GM12878 (cell line): ENCODE data around the gene RAET1G.

Experiments
- EZH2 ChIP-seq: IDR thresholded peaks from 2 replicates; pipeline ENCODE4 v1.6.1; 2012; ENCODE audit warnings: low read depth, mild to moderate bottlenecking, control low read depth, inconsistent platforms, low read length, borderline replicate concordance; ENCODE audit not compliant: control insufficient read depth
- MXI1 ChIP-seq: fragments of 150-350 bp; IDR thresholded peaks from 2 replicates; pipeline ENCODE4 v1.6.1; 2011; ENCODE audit warnings: low read depth, mild to moderate bottlenecking, inconsistent platforms, low read length, improper control_type of control experiment
- TF ChIP-seq, protein P1 (sequence below), 3 experiments: IDR thresholded peaks in 2 of 3; conservative IDR thresholded peaks in 1 of 3; 2 replicates each; pipeline ENCODE4 v1.5.1; 2011; ENCODE audit warnings: low read depth in 3 of 3, low read length in 3 of 3, mild to moderate bottlenecking in 3 of 3, control low read depth in 2 of 3, moderate library complexity in 2 of 3, inconsistent platforms in 1 of 3, mixed read lengths in 1 of 3; ENCODE audit not compliant: control insufficient read depth in 2 of 3, insufficient read depth in 1 of 3; ENCODE audit errors: extremely low read depth in 1 of 3
- TF ChIP-seq, protein P2 (sequence below): IDR thresholded peaks from 2 replicates; pipeline ENCODE4 v1.6.1; 2012; ENCODE audit warnings: low read depth, low read length, improper control_type of control experiment

DNA sequence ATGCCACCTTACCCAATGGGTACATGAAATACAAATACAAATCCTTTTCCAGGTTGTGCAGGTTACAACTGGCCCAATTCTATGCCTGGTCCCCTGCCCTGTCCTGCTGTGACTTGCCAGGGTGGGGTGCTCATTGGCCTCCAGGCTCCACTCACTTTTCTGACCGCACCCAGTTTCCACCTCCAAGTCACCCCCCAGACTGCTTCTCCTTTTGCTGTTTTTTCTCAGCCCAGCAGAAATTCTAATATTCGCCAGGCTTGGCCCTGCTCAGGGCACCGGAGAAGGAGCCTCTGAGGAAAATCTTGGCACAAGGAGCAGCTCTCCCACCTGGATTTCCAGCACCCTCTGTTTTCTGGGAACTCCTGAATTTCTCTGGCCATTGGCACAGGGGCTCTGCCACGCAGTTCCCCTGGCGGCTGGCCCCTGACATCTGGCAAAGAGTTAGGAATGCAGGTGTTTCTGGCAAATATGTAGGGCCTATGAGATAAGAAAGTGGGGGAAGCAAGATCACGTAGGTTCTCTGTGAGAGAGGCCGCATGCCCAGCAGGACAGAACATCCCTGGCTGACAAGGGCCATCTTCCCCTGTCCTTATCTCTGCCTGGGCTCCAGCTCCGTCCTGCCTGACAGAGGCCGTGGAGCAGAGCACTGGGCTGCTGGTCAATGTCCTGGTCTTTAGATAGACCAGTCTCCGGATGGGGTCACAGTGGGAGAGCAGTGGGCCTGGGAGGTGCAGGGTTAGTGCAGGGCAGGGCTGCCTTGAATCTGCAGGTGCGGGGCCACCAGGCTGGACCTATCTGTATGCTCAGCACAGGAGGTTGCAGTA is 22.1 kb downstream of the RAET1G start:
- TF ChIP-seq, protein P1, sequence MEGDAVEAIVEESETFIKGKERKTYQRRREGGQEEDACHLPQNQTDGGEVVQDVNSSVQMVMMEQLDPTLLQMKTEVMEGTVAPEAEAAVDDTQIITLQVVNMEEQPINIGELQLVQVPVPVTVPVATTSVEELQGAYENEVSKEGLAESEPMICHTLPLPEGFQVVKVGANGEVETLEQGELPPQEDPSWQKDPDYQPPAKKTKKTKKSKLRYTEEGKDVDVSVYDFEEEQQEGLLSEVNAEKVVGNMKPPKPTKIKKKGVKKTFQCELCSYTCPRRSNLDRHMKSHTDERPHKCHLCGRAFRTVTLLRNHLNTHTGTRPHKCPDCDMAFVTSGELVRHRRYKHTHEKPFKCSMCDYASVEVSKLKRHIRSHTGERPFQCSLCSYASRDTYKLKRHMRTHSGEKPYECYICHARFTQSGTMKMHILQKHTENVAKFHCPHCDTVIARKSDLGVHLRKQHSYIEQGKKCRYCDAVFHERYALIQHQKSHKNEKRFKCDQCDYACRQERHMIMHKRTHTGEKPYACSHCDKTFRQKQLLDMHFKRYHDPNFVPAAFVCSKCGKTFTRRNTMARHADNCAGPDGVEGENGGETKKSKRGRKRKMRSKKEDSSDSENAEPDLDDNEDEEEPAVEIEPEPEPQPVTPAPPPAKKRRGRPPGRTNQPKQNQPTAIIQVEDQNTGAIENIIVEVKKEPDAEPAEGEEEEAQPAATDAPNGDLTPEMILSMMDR (IDR thresholded peaks at IDR 0.05 in 2 of 3, conservative IDR thresholded peaks at IDR 0.05 in 1 of 3; ENCODE audit: control insufficient read depth in 2 of 3, extremely low read depth in 1 of 3, insufficient read depth in 1 of 3, low read depth in 3 of 3, low read length in 3 of 3), result no peak
- TF ChIP-seq EZH2 (no peak), MXI1 (no peak)
- TF ChIP-seq, protein P2, sequence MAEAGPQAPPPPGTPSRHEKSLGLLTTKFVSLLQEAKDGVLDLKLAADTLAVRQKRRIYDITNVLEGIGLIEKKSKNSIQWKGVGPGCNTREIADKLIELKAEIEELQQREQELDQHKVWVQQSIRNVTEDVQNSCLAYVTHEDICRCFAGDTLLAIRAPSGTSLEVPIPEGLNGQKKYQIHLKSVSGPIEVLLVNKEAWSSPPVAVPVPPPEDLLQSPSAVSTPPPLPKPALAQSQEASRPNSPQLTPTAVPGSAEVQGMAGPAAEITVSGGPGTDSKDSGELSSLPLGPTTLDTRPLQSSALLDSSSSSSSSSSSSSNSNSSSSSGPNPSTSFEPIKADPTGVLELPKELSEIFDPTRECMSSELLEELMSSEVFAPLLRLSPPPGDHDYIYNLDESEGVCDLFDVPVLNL, result no peak
